ENCODE results near the gene DISC1.

DNA sequence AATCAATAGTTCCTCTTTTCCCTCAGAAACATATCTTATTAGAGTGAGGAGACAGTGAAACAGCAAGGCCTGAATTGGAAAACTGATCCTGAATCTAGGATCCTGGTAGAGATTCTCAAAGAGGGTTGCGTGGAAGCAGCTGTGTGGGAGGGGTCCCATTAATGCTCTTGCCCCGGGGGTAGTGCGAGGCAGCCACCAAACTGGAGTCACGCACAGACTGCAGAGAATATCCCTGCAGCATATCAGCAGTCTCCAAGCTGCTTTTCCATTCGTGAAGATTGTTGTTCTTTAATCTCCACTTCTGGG is 150.1 kb downstream of the DISC1 start:
- no peak for TF ChIP-seq MAFG (CRISPR knock-in tag; IDR thresholded peaks at IDR 0.05)
- TF ChIP-seq, protein P1, sequence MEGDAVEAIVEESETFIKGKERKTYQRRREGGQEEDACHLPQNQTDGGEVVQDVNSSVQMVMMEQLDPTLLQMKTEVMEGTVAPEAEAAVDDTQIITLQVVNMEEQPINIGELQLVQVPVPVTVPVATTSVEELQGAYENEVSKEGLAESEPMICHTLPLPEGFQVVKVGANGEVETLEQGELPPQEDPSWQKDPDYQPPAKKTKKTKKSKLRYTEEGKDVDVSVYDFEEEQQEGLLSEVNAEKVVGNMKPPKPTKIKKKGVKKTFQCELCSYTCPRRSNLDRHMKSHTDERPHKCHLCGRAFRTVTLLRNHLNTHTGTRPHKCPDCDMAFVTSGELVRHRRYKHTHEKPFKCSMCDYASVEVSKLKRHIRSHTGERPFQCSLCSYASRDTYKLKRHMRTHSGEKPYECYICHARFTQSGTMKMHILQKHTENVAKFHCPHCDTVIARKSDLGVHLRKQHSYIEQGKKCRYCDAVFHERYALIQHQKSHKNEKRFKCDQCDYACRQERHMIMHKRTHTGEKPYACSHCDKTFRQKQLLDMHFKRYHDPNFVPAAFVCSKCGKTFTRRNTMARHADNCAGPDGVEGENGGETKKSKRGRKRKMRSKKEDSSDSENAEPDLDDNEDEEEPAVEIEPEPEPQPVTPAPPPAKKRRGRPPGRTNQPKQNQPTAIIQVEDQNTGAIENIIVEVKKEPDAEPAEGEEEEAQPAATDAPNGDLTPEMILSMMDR (CRISPR knock-in tag; IDR thresholded peaks at IDR 0.05): no peak
- TF ChIP-seq, protein P2, sequence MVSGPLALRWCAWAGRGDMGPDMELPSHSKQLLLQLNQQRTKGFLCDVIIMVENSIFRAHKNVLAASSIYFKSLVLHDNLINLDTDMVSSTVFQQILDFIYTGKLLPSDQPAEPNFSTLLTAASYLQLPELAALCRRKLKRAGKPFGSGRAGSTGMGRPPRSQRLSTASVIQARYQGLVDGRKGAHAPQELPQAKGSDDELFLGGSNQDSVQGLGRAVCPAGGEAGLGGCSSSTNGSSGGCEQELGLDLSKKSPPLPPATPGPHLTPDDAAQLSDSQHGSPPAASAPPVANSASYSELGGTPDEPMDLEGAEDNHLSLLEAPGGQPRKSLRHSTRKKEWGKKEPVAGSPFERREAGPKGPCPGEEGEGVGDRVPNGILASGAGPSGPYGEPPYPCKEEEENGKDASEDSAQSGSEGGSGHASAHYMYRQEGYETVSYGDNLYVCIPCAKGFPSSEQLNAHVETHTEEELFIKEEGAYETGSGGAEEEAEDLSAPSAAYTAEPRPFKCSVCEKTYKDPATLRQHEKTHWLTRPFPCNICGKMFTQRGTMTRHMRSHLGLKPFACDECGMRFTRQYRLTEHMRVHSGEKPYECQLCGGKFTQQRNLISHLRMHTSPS (CRISPR knock-in tag; IDR thresholded peaks at IDR 0.05; ENCODE audit: low read depth): no peak
- TF ChIP-seq NCOA2 (CRISPR knock-in tag; IDR thresholded peaks at IDR 0.05): no peak
- TF ChIP-seq, protein P3, sequence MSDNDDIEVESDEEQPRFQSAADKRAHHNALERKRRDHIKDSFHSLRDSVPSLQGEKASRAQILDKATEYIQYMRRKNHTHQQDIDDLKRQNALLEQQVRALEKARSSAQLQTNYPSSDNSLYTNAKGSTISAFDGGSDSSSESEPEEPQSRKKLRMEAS (IDR thresholded peaks at IDR 0.05): no peak
- TF ChIP-seq, protein P4, sequence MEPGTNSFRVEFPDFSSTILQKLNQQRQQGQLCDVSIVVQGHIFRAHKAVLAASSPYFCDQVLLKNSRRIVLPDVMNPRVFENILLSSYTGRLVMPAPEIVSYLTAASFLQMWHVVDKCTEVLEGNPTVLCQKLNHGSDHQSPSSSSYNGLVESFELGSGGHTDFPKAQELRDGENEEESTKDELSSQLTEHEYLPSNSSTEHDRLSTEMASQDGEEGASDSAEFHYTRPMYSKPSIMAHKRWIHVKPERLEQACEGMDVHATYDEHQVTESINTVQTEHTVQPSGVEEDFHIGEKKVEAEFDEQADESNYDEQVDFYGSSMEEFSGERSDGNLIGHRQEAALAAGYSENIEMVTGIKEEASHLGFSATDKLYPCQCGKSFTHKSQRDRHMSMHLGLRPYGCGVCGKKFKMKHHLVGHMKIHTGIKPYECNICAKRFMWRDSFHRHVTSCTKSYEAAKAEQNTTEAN (CRISPR knock-in tag; conservative IDR thresholded peaks at IDR 0.05): no peak
- TF ChIP-seq EZH2 (conservative IDR thresholded peaks at IDR 0.05; ENCODE audit: low read depth, low read length): no peak
- TF ChIP-seq ZSCAN29 (CRISPR knock-in tag; conservative IDR thresholded peaks at IDR 0.05): no peak
- TF ChIP-seq ZNF10 (CRISPR knock-in tag; IDR thresholded peaks at IDR 0.05; ENCODE audit: borderline replicate concordance, low read depth): no peak
- TF ChIP-seq YY1 (IDR thresholded peaks at IDR 0.05; ENCODE audit: insufficient read depth, insufficient replicate concordance, low read depth, low read length): no peak
- TF ChIP-seq, protein P5, sequence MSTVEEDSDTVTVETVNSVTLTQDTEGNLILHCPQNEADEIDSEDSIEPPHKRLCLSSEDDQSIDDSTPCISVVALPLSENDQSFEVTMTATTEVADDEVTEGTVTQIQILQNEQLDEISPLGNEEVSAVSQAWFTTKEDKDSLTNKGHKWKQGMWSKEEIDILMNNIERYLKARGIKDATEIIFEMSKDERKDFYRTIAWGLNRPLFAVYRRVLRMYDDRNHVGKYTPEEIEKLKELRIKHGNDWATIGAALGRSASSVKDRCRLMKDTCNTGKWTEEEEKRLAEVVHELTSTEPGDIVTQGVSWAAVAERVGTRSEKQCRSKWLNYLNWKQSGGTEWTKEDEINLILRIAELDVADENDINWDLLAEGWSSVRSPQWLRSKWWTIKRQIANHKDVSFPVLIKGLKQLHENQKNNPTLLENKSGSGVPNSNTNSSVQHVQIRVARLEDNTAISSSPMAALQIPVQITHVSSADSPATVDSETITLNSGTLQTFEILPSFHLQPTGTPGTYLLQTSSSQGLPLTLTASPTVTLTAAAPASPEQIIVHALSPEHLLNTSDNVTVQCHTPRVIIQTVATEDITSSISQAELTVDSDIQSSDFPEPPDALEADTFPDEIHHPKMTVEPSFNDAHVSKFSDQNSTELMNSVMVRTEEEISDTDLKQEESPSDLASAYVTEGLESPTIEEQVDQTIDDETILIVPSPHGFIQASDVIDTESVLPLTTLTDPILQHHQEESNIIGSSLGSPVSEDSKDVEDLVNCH (CRISPR knock-in tag; IDR thresholded peaks at IDR 0.05): no peak
